Measurements from ENCODE around the gene CORO1C.
"Not testable (repeated sequence)": the region's sequence is repeated elsewhere in the genome, so short reads cannot be mapped to it uniquely, and the experiment has no call there.

The CORO1C gene

GRCh38 chr12:108734200-108734906 lies 3.0 kb upstream of the CORO1C start:
- H3K27me3 Mint-ChIP-seq, result no peaks in the 10 kb centered on the region
- H3K36me3 Mint-ChIP-seq, result no peaks in the 10 kb centered on the region
- H3K27ac Mint-ChIP-seq, result peak overlapping the region; percentile 65
- no peak overlapping the region for H3K4me3 Mint-ChIP-seq
- no peaks in the 10 kb centered on the region for H3K9me3 Mint-ChIP-seq
- H3K4me1 Mint-ChIP-seq, result peaks cover 34% of the 10 kb centered on the region

GRCh38 chr12:108733230-108733531 lies 1.9 kb upstream of the CORO1C start:
- H3K9me3 Mint-ChIP-seq, H3K27ac Mint-ChIP-seq, H3K36me3 Mint-ChIP-seq, H3K27me3 Mint-ChIP-seq, H3K4me3 Mint-ChIP-seq: not testable (repeated sequence)
- peaks cover 37% of the 10 kb centered on the region for H3K4me1 Mint-ChIP-seq

- H3K27me3 Mint-ChIP-seq, result no peaks in the 10 kb centered on the region
- no peaks in the 10 kb centered on the region for H3K9me3 Mint-ChIP-seq
- no peak overlapping the region for H3K4me3 Mint-ChIP-seq
- H3K4me1 Mint-ChIP-seq, result peaks cover 37% of the 10 kb centered on the region
- H3K36me3 Mint-ChIP-seq, result no peaks in the 10 kb centered on the region
- no peak overlapping the region for H3K27ac Mint-ChIP-seq
Measured at GRCh38 chr12:108732489-108733229, 1.3 kb upstream of the CORO1C start.

- Mint-ChIP-seq H3K27me3 (no peaks in the 10 kb centered on the region), H3K4me3 (peak overlapping the region; percentile 93), H3K36me3 (no peaks in the 10 kb centered on the region), H3K27ac (peak overlapping the region; percentile 92), H3K4me1 (peaks cover 37% of the 10 kb centered on the region), H3K9me3 (no peaks in the 10 kb centered on the region)
Measured at GRCh38 chr12:108731866-108732461, 646 bp upstream of the CORO1C start.

- peak overlapping the region; percentile 79 for H3K27ac Mint-ChIP-seq
- H3K27me3 Mint-ChIP-seq, result no peaks in the 10 kb centered on the region
- H3K4me1 Mint-ChIP-seq, result peaks cover 37% of the 10 kb centered on the region
- no peaks in the 10 kb centered on the region for H3K9me3 Mint-ChIP-seq
- no peaks in the 10 kb centered on the region for H3K36me3 Mint-ChIP-seq
- peak overlapping the region; percentile 85 for H3K4me3 Mint-ChIP-seq
Measured at GRCh38 chr12:108730365-108731104, 783 bp downstream of the CORO1C start.

- Mint-ChIP-seq H3K4me1 (peaks cover 43% of the 10 kb centered on the region), H3K27me3 (no peaks in the 10 kb centered on the region), H3K4me3 (peak overlapping the region; percentile 85), H3K9me3 (no peaks in the 10 kb centered on the region), H3K36me3 (no peaks in the 10 kb centered on the region), H3K27ac (peak overlapping the region; percentile 79)
Measured at GRCh38 chr12:108729612-108730364, 1.5 kb downstream of the CORO1C start.

- Mint-ChIP-seq H3K27ac (no peak overlapping the region), H3K4me1 (peaks cover 48% of the 10 kb centered on the region), H3K4me3 (peak overlapping the region; percentile 85), H3K27me3 (no peaks in the 10 kb centered on the region), H3K9me3 (no peaks in the 10 kb centered on the region), H3K36me3 (no peaks in the 10 kb centered on the region)
Measured at GRCh38 chr12:108728820-108729611, 2.3 kb downstream of the CORO1C start.

- Mint-ChIP-seq H3K4me1 (peaks cover 51% of the 10 kb centered on the region), H3K27ac (no peak overlapping the region), H3K4me3 (no peak overlapping the region)
Measured at GRCh38 chr12:108727868-108728735, 3.2 kb downstream of the CORO1C start.

GRCh38 chr12:108727161-108727560 lies 4.2 kb downstream of the CORO1C start:
- Mint-ChIP-seq H3K4me3 (no peak overlapping the region), H3K9me3 (no peaks in the 10 kb centered on the region), H3K36me3 (no peaks in the 10 kb centered on the region), H3K27me3 (no peaks in the 10 kb centered on the region), H3K4me1 (peaks cover 47% of the 10 kb centered on the region), H3K27ac (no peak overlapping the region)

More at GRCh38 chr12:108727868-108728735, 3.2 kb downstream of the CORO1C start:
- Mint-ChIP-seq H3K36me3 (no peaks in the 10 kb centered on the region), H3K9me3 (no peaks in the 10 kb centered on the region), H3K27me3 (no peaks in the 10 kb centered on the region)

- Mint-ChIP-seq H3K9me3 (no peaks in the 10 kb centered on the region), H3K27me3 (no peaks in the 10 kb centered on the region), H3K27ac (peak overlapping the region; percentile 37), H3K36me3 (no peaks in the 10 kb centered on the region), H3K4me3 (no peak overlapping the region), H3K4me1 (peaks cover 35% of the 10 kb centered on the region)
Measured at GRCh38 chr12:108724890-108725151, 6.5 kb downstream of the CORO1C start.

- Mint-ChIP-seq H3K27ac (peak overlapping the region; percentile 37), H3K36me3 (no peaks in the 10 kb centered on the region), H3K4me1 (peaks cover 30% of the 10 kb centered on the region), H3K9me3 (no peaks in the 10 kb centered on the region), H3K4me3 (no peak overlapping the region), H3K27me3 (no peaks in the 10 kb centered on the region)
Measured at GRCh38 chr12:108724054-108724889, 7.0 kb downstream of the CORO1C start.

GRCh38 chr12:108722992-108723766 lies 8.1 kb downstream of the CORO1C start:
- no peaks in the 10 kb centered on the region for H3K9me3 Mint-ChIP-seq
- peak overlapping the region; percentile 12 for H3K27ac Mint-ChIP-seq
- H3K36me3 Mint-ChIP-seq, result no peaks in the 10 kb centered on the region
- no peak overlapping the region for H3K4me3 Mint-ChIP-seq
- peaks cover 24% of the 10 kb centered on the region for H3K4me1 Mint-ChIP-seq
- no peaks in the 10 kb centered on the region for H3K27me3 Mint-ChIP-seq

GRCh38 chr12:108722463-108722862 lies 8.9 kb downstream of the CORO1C start:
- Mint-ChIP-seq H3K9me3 (no peaks in the 10 kb centered on the region), H3K36me3 (no peaks in the 10 kb centered on the region), H3K27ac (no peak overlapping the region), H3K4me3 (no peak overlapping the region), H3K27me3 (no peaks in the 10 kb centered on the region), H3K4me1 (peaks cover 21% of the 10 kb centered on the region)

All from activated naive CD4-positive, alpha-beta T cell treated with anti-CD3 and anti-CD28 coated beads, Interleukin-2, amount 50 U/mL, for 24 hours (primary cell).